Activated T-helper 2 cell treated with anti-CD3 and anti-CD28 coated beads, Interferon-gamma antibody, Interleukin-2, Interleukin-4, amounts not matched to agents 10 μg/mL and 5 μg/mL and 100 μg/mL, durations not matched to agents 14 hours and 24 hours and 36 hours (primary cell): ENCODE data around the gene CILP2. TPM values are rescaled to one million over a fixed set of nuclear protein-coding genes. Genes with fewer than 3 reads are reported as not detected.

Experiments
- DNase-seq: peaks from one replicate; pipeline ENCODE4 v3.0.0; 2021; ENCODE audit warnings: low spot score
- H3K27ac Mint-ChIP-seq: one replicate; pipeline ENCODE4 v1.8.0; 2021; ENCODE audit warnings: mixed read lengths
- H3K27me3 Mint-ChIP-seq: one replicate; pipeline ENCODE4 v1.8.0; 2021; ENCODE audit warnings: low read depth, mixed read lengths
- H3K36me3 Mint-ChIP-seq: one replicate; pipeline ENCODE4 v1.8.0; 2021; ENCODE audit warnings: low read depth, mixed read lengths
- H3K4me1 Mint-ChIP-seq: one replicate; pipeline ENCODE4 v1.8.0; 2021; ENCODE audit warnings: low read depth, mixed read lengths
- H3K4me3 Mint-ChIP-seq: one replicate; pipeline ENCODE4 v1.8.0; 2021; ENCODE audit warnings: low read depth, mild to moderate bottlenecking, moderate library complexity, mixed read lengths
- H3K9me3 Mint-ChIP-seq: one replicate; pipeline ENCODE4 v1.8.0; 2021; ENCODE audit warnings: mixed read lengths
- intact Hi-C: fragments of 100-400 bp; cut with micrococcal nuclease; formaldehyde crosslinking; loops from one replicate; pipeline ENCODE4 v1.15.1; 2023
- total RNA-seq: library from RNA; stranded (reverse); gene quantifications from 2 replicates; pipeline ENCODE4 v1.2.3, GENCODE V29; 2022

CILP2 gene
- total RNA-seq, 1 donor from 2014 or later, result 0.14 TPM

GRCh38 chr19:19500975-19501644, 37.0 kb upstream of the CILP2 start:
- H3K27me3 Mint-ChIP-seq, result no peaks in the 10 kb centered on the region
- H3K4me1 Mint-ChIP-seq, result no peaks in the 10 kb centered on the region
- H3K36me3 Mint-ChIP-seq, result peaks cover 65% of the 10 kb centered on the region
- no peak for DNase-seq
- intact Hi-C loops, result no loop called here
- H3K9me3 Mint-ChIP-seq, result no peaks in the 10 kb centered on the region
- H3K4me3 Mint-ChIP-seq, result no peak overlapping the region
- no peak overlapping the region for H3K27ac Mint-ChIP-seq

- Mint-ChIP-seq H3K4me3 (no peak overlapping the region), H3K4me1 (no peaks in the 10 kb centered on the region), H3K36me3 (peaks cover 64% of the 10 kb centered on the region), H3K9me3 (no peaks in the 10 kb centered on the region), H3K27ac (no peak overlapping the region), H3K27me3 (no peaks in the 10 kb centered on the region)
- intact Hi-C loops, result no loop called here
- no peak for DNase-seq
These were observed 36.3 kb upstream of the CILP2 start for GRCh38 chr19:19501798-19502197.

- Mint-ChIP-seq H3K36me3 (peaks cover 64% of the 10 kb centered on the region), H3K4me3 (no peak overlapping the region), H3K4me1 (no peaks in the 10 kb centered on the region), H3K9me3 (no peaks in the 10 kb centered on the region), H3K27me3 (no peaks in the 10 kb centered on the region), H3K27ac (no peak overlapping the region)
- intact Hi-C loops, result no loop called here
- no peak for DNase-seq
These were observed 35.8 kb upstream of the CILP2 start for GRCh38 chr19:19502281-19502680.

GRCh38 chr19:19502808-19503602, 35.1 kb upstream of the CILP2 start:
- no peak overlapping the region for H3K4me3 Mint-ChIP-seq
- peaks cover 67% of the 10 kb centered on the region for H3K36me3 Mint-ChIP-seq
- no peak for DNase-seq
- intact Hi-C loops, result no loop called here
- no peaks in the 10 kb centered on the region for H3K4me1 Mint-ChIP-seq
- no peaks in the 10 kb centered on the region for H3K9me3 Mint-ChIP-seq
- H3K27ac Mint-ChIP-seq, result no peak overlapping the region
- H3K27me3 Mint-ChIP-seq, result no peaks in the 10 kb centered on the region

GRCh38 chr19:19504754-19505668, 33.1 kb upstream of the CILP2 start:
- H3K4me3 Mint-ChIP-seq, result no peak overlapping the region
- peaks cover 63% of the 10 kb centered on the region for H3K36me3 Mint-ChIP-seq
- intact Hi-C loops, result no loop called here
- no peaks in the 10 kb centered on the region for H3K27me3 Mint-ChIP-seq
- no peaks in the 10 kb centered on the region for H3K9me3 Mint-ChIP-seq
- no peak overlapping the region for H3K27ac Mint-ChIP-seq
- no peak for DNase-seq
- H3K4me1 Mint-ChIP-seq, result no peaks in the 10 kb centered on the region

- intact Hi-C loops, result no loop called here
- Mint-ChIP-seq H3K9me3 (no peaks in the 10 kb centered on the region), H3K4me1 (no peaks in the 10 kb centered on the region), H3K27ac (no peak overlapping the region), H3K27me3 (no peaks in the 10 kb centered on the region), H3K4me3 (no peak overlapping the region), H3K36me3 (peaks cover 61% of the 10 kb centered on the region)
- no peak for DNase-seq
These were observed 32.3 kb upstream of the CILP2 start for GRCh38 chr19:19505669-19506326.

GRCh38 chr19:19506592-19506991, 31.5 kb upstream of the CILP2 start:
- no peak for DNase-seq
- Mint-ChIP-seq H3K36me3 (peaks cover 57% of the 10 kb centered on the region), H3K27ac (no peak overlapping the region), H3K27me3 (no peaks in the 10 kb centered on the region), H3K4me3 (no peak overlapping the region), H3K9me3 (no peaks in the 10 kb centered on the region), H3K4me1 (no peaks in the 10 kb centered on the region)
- intact Hi-C loops, result no loop called here

GRCh38 chr19:19507354-19507753, 30.7 kb upstream of the CILP2 start:
- Mint-ChIP-seq H3K9me3 (no peaks in the 10 kb centered on the region), H3K27ac (no peak overlapping the region), H3K36me3 (peaks cover 51% of the 10 kb centered on the region), H3K4me3 (no peak overlapping the region), H3K27me3 (no peaks in the 10 kb centered on the region), H3K4me1 (no peaks in the 10 kb centered on the region)
- intact Hi-C loops, result no loop called here
- no peak for DNase-seq

- no peak for DNase-seq
- H3K4me3 Mint-ChIP-seq, result no peak overlapping the region
- intact Hi-C loops, result no loop called here
- H3K4me1 Mint-ChIP-seq, result no peaks in the 10 kb centered on the region
- no peaks in the 10 kb centered on the region for H3K27me3 Mint-ChIP-seq
- peaks cover 43% of the 10 kb centered on the region for H3K36me3 Mint-ChIP-seq
- H3K27ac Mint-ChIP-seq, result no peak overlapping the region
- H3K9me3 Mint-ChIP-seq, result no peaks in the 10 kb centered on the region
These were observed 29.8 kb upstream of the CILP2 start for GRCh38 chr19:19508217-19508616.

GRCh38 chr19:19510432-19510831, 27.6 kb upstream of the CILP2 start:
- no peak overlapping the region for H3K27ac Mint-ChIP-seq
- intact Hi-C loops, result no loop called here
- DNase-seq, result no peak
- peaks cover 31% of the 10 kb centered on the region for H3K36me3 Mint-ChIP-seq
- H3K4me3 Mint-ChIP-seq, result no peak overlapping the region
- H3K9me3 Mint-ChIP-seq, result no peaks in the 10 kb centered on the region
- H3K27me3 Mint-ChIP-seq, result no peaks in the 10 kb centered on the region
- no peaks in the 10 kb centered on the region for H3K4me1 Mint-ChIP-seq

- peak overlapping the region; percentile 39 for H3K4me3 Mint-ChIP-seq
- DNase-seq, result no peak
- H3K27ac Mint-ChIP-seq, result no peak overlapping the region
- no peaks in the 10 kb centered on the region for H3K27me3 Mint-ChIP-seq
- peaks cover 17% of the 10 kb centered on the region for H3K36me3 Mint-ChIP-seq
- H3K9me3 Mint-ChIP-seq, result no peaks in the 10 kb centered on the region
- intact Hi-C loops, result no loop called here
- H3K4me1 Mint-ChIP-seq, result no peaks in the 10 kb centered on the region
These were observed 24.4 kb upstream of the CILP2 start for GRCh38 chr19:19513682-19514081.

- H3K27ac Mint-ChIP-seq, result no peak overlapping the region
These were observed 23.8 kb upstream of the CILP2 start for GRCh38 chr19:19514215-19514657.

More at GRCh38 chr19:19514215-19514657, 23.8 kb upstream of the CILP2 start:
- Mint-ChIP-seq H3K36me3 (peaks cover 20% of the 10 kb centered on the region), H3K4me1 (no peaks in the 10 kb centered on the region), H3K27me3 (no peaks in the 10 kb centered on the region), H3K9me3 (no peaks in the 10 kb centered on the region), H3K4me3 (peak overlapping the region; percentile 51)
- intact Hi-C loops, result no loop called here
- no peak for DNase-seq
